ENCODE results near the gene ARHGAP15.

ARHGAP15 gene

GRCh38 chr2:143176606-143177005 is 47.4 kb downstream of the ARHGAP15 start:
- no peak for DNase-seq

DNA sequence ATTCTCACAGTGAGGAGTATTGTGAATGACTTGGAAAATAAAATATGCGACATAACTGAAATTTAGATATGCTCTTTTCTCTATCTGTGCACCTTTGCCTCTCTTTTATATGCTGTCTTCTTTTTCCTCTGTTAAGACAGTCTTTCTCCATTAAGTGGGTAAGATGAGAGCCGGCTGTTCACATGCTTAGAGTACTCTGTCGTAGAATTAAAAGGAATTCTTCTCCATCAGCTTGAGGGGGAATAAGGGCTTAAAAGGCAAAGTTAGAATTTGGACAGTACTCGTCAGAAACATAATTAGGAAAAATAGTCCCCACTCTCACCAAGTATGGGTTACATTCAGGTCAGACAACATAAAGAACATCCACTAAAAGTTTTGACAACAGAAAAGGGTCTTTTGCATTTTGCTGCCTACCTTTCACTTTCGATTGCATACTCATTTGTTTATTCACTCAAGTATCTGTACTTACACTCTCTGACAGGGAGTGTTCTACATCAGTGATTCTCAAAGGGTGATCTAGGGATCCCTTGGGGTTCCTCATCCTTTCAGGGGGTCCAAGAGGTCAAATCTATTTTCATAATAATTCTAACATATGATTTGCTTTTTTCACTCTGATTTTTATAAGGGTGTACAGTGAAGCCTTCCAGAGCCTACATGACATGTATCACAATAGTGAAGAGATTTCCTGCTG is 48.0 kb downstream of the ARHGAP15 start:
- no peak for DNase-seq

- no peak for DNase-seq
Observed at GRCh38 chr2:143181494-143181893, 52.3 kb downstream of the ARHGAP15 start.

GRCh38 chr2:143182649-143183048 is 53.4 kb downstream of the ARHGAP15 start:
- no peak for DNase-seq

- no peak for DNase-seq
Observed at GRCh38 chr2:143183804-143184463, 54.7 kb downstream of the ARHGAP15 start.

DNA sequence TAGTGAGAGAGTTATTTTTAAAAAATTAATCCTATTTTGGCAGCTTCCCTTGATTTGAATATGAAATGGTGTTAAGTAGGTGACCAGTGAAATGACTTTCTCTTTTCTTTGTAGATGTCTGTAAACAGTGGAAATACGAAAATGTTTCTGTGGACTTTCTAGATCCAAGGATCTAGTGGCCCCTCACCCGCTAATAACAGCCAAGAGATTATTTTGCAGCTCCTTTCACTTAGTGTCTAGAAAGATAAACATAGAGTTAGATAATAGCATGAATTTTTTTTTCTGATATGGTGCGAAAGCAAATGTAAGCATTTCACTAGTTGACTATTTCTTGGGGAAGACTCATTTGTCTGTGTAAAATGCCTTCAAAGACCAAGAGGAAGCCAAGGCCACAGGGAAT is 57.7 kb downstream of the ARHGAP15 start:
- no peak for DNase-seq

DNA sequence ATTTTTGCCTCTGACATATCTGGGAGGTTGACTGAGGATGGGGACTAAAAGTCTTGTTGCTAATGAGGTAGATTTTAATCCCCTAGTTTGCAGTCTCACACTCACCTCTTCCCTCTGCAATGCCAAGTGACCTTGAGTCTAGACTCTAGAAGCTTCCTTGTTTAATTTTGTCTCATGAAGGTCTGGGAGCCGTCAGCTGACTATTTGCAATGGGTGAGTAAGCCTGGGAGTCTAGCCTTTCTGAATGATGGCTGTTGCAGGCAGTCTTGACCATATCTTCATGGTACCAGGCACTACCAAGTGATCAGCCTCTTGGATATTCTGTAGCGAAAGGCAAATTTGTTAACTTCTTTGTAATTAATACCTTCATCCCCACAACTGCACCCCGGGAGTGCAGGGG is 61.2 kb downstream of the ARHGAP15 start:
- peak; percentile 37 for DNase-seq

DNA sequence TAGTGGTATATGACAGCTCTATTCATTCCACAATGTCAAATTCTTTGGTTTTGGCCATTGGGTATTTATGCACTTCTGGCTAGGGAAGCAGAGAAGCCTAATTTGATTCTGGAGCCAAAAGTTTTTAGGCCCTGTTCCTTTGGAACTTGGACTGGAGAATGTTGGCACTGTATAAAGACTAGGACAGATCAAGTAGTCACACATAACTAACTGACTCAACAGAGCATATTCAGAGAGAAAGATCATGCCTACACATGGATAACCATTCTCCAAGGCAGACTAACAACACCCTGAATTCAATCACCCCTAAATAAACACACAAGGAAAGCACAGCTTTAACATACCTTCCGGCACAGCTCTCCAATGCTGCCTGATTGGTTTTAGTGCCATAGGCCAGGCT is 62.9 kb downstream of the ARHGAP15 start:
- no peak for DNase-seq

GRCh38 chr2:143192716-143193115 is 63.5 kb downstream of the ARHGAP15 start:
- DNase-seq = no peak

GRCh38 chr2:143193121-143193520 is 63.9 kb downstream of the ARHGAP15 start:
- no peak for DNase-seq

DNA sequence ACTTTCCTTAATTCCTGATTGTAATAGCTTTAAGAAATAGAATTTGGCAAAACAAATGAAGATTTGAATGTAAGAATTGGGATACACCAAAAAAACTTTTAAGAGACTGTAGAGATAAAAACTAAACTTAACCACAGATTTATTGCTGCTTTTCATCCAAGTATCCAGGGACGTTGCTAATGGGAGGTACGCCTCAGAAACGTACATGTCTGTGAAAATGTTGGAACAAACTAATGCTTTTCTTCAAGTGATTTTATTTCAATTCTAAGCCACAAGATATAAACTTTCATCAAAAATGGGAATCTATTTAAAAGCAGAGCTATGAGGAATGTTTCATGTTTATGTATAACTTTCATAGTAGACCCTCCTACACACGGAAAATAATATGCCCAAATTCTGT is 66.3 kb downstream of the ARHGAP15 start:
- no peak for DNase-seq

- DNase-seq = no peak
Observed at GRCh38 chr2:143204062-143204461, 74.8 kb downstream of the ARHGAP15 start.

DNA sequence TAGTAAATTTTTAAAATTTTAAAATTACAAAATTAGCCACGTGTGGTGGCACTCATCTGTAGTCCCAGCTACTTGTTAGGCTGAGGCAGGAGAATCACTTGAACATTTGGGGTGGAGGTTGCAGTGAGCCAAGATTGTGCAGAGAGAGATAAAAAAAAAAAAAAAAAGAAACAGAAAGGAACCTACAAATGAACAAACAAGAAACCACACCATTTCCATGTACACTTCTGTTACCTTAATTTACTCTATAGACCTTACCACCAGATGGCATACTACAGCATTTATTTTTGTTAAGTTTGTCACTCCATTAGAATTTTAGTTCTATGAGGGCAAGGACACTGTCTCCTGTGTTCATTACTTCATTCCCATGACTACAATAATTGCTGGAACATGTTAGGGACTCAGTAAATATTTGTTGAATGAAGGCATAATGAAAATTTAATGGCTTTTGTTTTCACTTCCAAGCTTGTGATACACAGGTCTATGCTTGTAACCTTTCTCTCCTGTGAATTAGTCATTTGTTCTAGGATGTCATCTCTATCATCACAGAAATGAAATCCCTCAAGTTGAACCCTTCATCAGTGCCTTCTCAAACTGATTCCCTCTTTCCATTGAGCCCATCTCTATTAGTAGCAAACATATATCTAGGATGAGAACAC is 76.0 kb downstream of the ARHGAP15 start:
- peak; percentile 31 for DNase-seq

GRCh38 chr2:143209570-143210445 is 80.6 kb downstream of the ARHGAP15 start:
- DNase-seq = no peak

DNA sequence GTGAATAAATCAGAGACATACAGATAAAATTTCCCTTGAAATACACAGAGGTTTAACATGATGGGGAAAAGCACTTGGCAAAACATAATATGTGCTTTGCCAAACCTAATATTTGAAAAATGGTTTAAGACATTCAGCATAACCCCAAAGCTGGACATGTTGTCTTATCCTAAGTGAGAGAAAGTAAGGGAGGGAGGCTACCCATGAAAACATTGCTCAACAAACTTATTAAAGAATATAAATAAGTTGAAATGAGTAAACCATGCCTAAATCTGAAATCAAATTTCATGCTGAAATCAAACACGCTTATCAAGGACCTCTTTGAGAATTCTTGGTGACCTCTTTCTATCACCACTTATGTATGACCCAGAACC is 81.2 kb downstream of the ARHGAP15 start:
- no peak for DNase-seq

- DNase-seq = peak; percentile 69
Observed at GRCh38 chr2:143217512-143218115, 88.4 kb downstream of the ARHGAP15 start.

DNA sequence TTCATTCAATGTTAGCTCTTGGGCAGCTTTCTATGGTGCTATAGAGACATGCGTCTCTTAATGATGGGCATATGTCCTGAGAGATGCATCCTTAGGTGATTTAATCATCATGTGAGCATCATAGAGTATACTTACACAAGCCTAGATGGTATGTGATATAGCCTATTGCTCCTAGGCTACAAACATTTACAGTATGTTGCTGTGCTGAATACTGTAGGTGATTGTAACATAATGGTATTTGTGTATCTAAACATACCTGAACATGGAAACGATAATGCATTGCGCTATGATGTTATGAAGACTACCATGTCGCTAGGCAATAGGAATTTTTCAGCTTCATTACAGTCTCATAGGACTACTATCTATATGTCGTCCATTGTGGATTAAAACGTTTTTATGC is 89.4 kb downstream of the ARHGAP15 start:
- no peak for DNase-seq

DNA sequence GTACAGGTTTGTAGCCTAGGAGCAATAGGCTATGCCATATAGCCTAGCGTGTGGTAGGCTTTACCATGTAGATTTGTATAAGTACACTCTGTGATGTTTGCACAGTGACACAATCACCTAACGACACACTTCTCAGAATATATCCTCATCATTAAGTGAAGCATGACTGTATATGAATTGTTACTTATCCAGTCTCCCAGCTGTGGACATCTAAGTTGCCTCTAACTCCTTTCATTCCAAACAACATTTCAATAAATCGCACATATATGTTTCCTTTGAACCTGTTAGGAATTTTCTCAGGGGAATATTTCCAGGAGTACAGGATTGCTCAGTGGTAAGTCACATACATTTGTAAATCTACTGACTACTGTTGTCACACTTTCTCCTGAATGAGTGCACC is 90.0 kb downstream of the ARHGAP15 start:
- DNase-seq = no peak

DNA sequence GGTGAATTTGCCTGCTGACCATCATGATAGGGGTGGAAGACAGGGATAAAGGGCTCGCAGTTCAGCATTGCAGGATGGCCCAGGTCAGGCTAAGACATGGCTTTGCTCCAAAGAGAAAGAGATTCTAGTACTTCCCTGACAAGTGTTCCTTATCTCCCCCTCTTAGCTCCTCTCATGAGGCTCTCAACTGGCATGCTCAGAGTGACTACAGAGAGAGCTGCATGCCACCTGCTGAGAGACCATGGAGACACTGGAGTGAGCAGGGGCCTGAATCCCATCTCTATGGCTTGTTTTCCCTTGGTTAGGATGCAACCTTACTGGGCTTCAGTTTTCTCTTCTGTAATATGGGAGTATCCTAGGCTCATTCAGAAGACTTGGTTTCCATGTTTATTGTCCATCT is 94.3 kb downstream of the ARHGAP15 start:
- no peak for DNase-seq

- DNase-seq = no peak
Observed at GRCh38 chr2:143225931-143226330, 96.7 kb downstream of the ARHGAP15 start.

- no peak for DNase-seq
Observed at GRCh38 chr2:143226714-143227541, 97.7 kb downstream of the ARHGAP15 start.

DNA sequence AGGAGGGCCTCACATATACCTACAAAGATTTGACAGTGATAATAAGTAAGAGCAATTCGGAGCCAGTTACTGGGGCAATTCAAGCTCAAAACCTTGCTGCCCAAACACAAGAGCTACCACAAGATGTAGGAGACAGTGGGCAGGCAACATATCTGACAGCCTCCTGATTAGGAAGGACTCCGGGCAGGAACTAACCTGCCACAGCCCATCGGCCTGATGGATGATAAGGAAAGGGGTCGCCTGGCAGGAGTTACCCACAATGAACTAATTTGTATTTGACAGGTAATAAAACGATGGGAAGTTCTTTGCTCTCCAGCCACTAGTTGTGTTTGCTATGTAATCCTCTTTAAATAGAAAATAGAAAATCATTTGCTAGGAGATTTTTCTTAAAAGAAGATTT is 100.2 kb downstream of the ARHGAP15 start:
- no peak for DNase-seq
